Natural killer cell (primary cell): ENCODE data around the gene EAF1. TPM values are rescaled to one million over a fixed set of nuclear protein-coding genes. Genes with fewer than 3 reads are reported as not detected.

Source experiments
- ATAC-seq, 3 donors: fragments of 150-1000 bp in 2 of 3; fragments of 200-7000 bp in 1 of 3; cut with Tn5 transposase; 1 replicate in 1 of 3; 2 replicates in 2 of 3; pipeline ENCODE4 v1.10.0; 2021; ENCODE audit warnings: mild to moderate bottlenecking in 2 of 3, moderate library complexity in 2 of 3
- DNase-seq, 2 donors: peaks; one replicate each; pipeline versions ENCODE4 v3.0.0 to v3.0.0-alpha.2; 2013 to 2021; ENCODE audit warnings: mixed read lengths in 1 of 2
- H3K27ac ChIP-seq: one replicate; pipeline ENCODE4 v1.5.1; 2013; ENCODE audit warnings: mild to moderate bottlenecking, low read length
- H3K27me3 ChIP-seq: one replicate; pipeline ENCODE4 v1.6.1; 2013; ENCODE audit warnings: low read length; ENCODE audit not compliant: control insufficient read depth, insufficient read depth
- H3K36me3 ChIP-seq: one replicate; pipeline ENCODE4 v1.6.1; 2013; ENCODE audit warnings: low read length; ENCODE audit not compliant: control insufficient read depth, insufficient read depth
- H3K4me1 ChIP-seq: one replicate; pipeline ENCODE4 v1.6.1; 2013; ENCODE audit warnings: low read length; ENCODE audit not compliant: control insufficient read depth, insufficient read depth
- H3K4me3 ChIP-seq: one replicate; pipeline ENCODE4 v1.5.1; 2013; ENCODE audit warnings: low read length
- H3K9me3 ChIP-seq: one replicate; pipeline ENCODE4 v1.6.1; 2013; ENCODE audit warnings: low read length; ENCODE audit not compliant: control insufficient read depth, insufficient read depth
- H3K27ac Mint-ChIP-seq, 2 donors: one replicate each; pipeline ENCODE4 v1.8.0; 2022; ENCODE audit warnings: mild to moderate bottlenecking in 2 of 2, mixed read lengths in 2 of 2, moderate library complexity in 1 of 2
- H3K27me3 Mint-ChIP-seq, 2 donors: one replicate each; pipeline ENCODE4 v1.8.0; 2022; ENCODE audit warnings: low read depth in 2 of 2, mixed read lengths in 2 of 2
- H3K36me3 Mint-ChIP-seq: one replicate; pipeline ENCODE4 v1.8.0; 2022; ENCODE audit warnings: mixed read lengths
- H3K4me1 Mint-ChIP-seq, 2 donors: one replicate each; pipeline ENCODE4 v1.8.0; 2022; ENCODE audit warnings: mixed read lengths in 2 of 2
- H3K4me3 Mint-ChIP-seq: one replicate; pipeline ENCODE4 v1.8.0; 2022; ENCODE audit warnings: mild to moderate bottlenecking, moderate library complexity, mixed read lengths
- H3K9me3 Mint-ChIP-seq, 2 donors: one replicate each; pipeline ENCODE4 v1.8.0; 2022; ENCODE audit warnings: mixed read lengths in 2 of 2
- WGBS: methylation state at CpG from one replicate; pipeline ENCODE4 v1.1.7; 2013; ENCODE audit warnings: missing lambda C conversion rate; ENCODE audit not compliant: insufficient coverage; 5-methylcytosine and 5-hydroxymethylcytosine counted together
- intact Hi-C: fragments of 100-400 bp; cut with micrococcal nuclease; formaldehyde crosslinking; loops from one replicate; pipeline ENCODE4 v1.14.2; 2022
- total RNA-seq, 4 donors: library from RNA; stranded (reverse); fragments of 120-200 nt in 1 of 4; gene quantifications; one replicate each; pipeline versions ENCODE4 v1.2.3 to v1.2.4, GENCODE V29; 2013 to 2022
- TF ChIP-seq, protein P1 (sequence below): fragments of 200-600 bp; IDR thresholded peaks from one replicate; pipeline ENCODE4 v1.8.0; 2022; ENCODE audit warnings: antibody characterized with exemption

EAF1 gene
- 10 to 100 TPM; 39.7 to 45.8 (median 41.5) TPM for total RNA-seq
- 32.5 TPM for total RNA-seq (2013)

- Histone ChIP-seq H3K4me1 (peaks cover 23% of the 10 kb centered on the region), H3K27ac (peak within 1 kb of the TSS; percentile 80), H3K4me3 (peak within 1 kb of the TSS; percentile 97), H3K27me3 (no peaks in the 10 kb centered on the region), H3K9me3 (no peaks in the 10 kb centered on the region), H3K36me3 (peaks cover 39% of the 10 kb centered on the region)
- under 1% methylated on average over 52 of the region's 52 CpGs for WGBS
- TF ChIP-seq, protein P1, sequence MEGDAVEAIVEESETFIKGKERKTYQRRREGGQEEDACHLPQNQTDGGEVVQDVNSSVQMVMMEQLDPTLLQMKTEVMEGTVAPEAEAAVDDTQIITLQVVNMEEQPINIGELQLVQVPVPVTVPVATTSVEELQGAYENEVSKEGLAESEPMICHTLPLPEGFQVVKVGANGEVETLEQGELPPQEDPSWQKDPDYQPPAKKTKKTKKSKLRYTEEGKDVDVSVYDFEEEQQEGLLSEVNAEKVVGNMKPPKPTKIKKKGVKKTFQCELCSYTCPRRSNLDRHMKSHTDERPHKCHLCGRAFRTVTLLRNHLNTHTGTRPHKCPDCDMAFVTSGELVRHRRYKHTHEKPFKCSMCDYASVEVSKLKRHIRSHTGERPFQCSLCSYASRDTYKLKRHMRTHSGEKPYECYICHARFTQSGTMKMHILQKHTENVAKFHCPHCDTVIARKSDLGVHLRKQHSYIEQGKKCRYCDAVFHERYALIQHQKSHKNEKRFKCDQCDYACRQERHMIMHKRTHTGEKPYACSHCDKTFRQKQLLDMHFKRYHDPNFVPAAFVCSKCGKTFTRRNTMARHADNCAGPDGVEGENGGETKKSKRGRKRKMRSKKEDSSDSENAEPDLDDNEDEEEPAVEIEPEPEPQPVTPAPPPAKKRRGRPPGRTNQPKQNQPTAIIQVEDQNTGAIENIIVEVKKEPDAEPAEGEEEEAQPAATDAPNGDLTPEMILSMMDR = peak; percentile 29
- H3K9me3 Mint-ChIP-seq = no peaks in the 10 kb centered on the region
- no peaks in the 10 kb centered on the region for H3K36me3 Mint-ChIP-seq
- peak; percentile 76 to 89 (median 84) for ATAC-seq
- peaks cover 56 to 61% of the 10 kb centered on the region in 2 donors for H3K4me1 Mint-ChIP-seq
- H3K27ac Mint-ChIP-seq = peak within 1 kb of the TSS; percentile 96 to 97
- intact Hi-C loops = loop anchor here (1.0 kb wide), 2 partner anchors 49 to 130 kb away; no protein-coding TSS in a partner anchor
- no peaks in the 10 kb centered on the region for H3K27me3 Mint-ChIP-seq
- DNase-seq = peak; percentile 78 to 90
- peak within 1 kb of the TSS; percentile 98 for H3K4me3 Mint-ChIP-seq
These were observed at the start of gene EAF1, which contains the start of gene METTL6 for GRCh38 chr3:15427182-15427880. TSS of gene EAF1 (plus strand) at chr3:15427598. CDS start at chr3:15427780, 182 bp downstream. TSS of gene METTL6 (minus strand) at chr3:15427544. CDS start at chr3:15426511, 1,033 bp downstream.

DNA sequence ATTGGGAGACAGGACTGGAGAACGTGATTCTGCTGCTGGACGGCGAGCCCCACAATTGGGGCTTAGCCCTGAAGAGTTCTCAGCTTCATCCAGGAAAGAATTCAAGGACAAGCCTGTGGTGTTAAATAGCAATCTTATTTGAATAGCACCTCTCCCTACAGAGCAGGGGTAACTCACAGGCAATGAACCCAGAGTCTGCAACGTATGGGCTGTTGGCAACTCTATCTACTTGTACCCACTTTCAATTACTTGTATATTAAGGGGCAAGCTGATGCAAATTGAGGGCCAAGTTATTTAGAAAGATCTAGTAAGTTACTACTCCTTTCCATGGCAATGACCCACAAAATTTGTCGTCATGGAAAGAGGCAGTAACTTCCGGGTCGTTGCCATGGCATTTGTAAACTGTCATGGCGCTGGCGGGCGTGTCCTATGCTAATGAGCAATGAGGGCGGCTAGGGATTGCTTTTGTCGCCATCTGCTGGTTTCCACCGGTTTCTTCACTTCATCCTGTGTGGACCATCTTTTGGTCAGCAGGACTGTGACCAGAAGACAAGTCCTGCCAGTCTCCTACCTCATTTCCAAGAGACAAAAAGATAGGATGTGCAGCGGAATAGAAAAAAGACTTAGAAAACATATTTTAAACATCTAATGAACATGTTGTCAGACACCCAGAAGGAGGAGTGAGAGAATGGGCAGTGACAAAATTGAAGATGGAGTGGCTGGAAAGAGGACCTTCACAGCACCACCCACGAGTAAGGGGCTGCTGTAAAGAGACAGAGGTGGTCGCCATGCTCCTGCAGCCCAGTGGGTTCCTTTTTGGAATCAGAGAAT, 49.2 kb upstream of the EAF1 start:
- peak overlapping the region; percentile 42 for H3K4me3 Mint-ChIP-seq
- Histone ChIP-seq H3K36me3 (no peaks in the 10 kb centered on the region), H3K4me3 (no peak overlapping the region), H3K27me3 (no peaks in the 10 kb centered on the region), H3K9me3 (no peaks in the 10 kb centered on the region), H3K4me1 (peaks cover 5% of the 10 kb centered on the region), H3K27ac (peak overlapping the region; percentile 98)
- intact Hi-C loops = loop anchor here (1.0 kb wide), 5 partner anchors 46 to 176 kb away; partner anchors contain the start of genes EAF1, METTL6 and SH3BP5
- H3K27ac Mint-ChIP-seq = peak overlapping the region; percentile 95
- no peaks in the 10 kb centered on the region for H3K27me3 Mint-ChIP-seq
- H3K36me3 Mint-ChIP-seq = no peaks in the 10 kb centered on the region
- WGBS = 22% methylated on average over 15 of the region's 16 CpGs
- TF ChIP-seq, protein P1 = peak; percentile 91
- ATAC-seq (peak; percentile 96 to 98 (median 98)), DNase-seq (peak; percentile 93 to 98)
- H3K9me3 Mint-ChIP-seq = no peaks in the 10 kb centered on the region
- peaks cover 8 to 9% of the 10 kb centered on the region in 2 donors for H3K4me1 Mint-ChIP-seq

GRCh38 chr3:15380980-15381890, 46.2 kb upstream of the EAF1 start:
- 82% methylated on average over 4 of the region's 6 CpGs for WGBS
- Histone ChIP-seq H3K9me3 (peaks cover 2% of the 10 kb centered on the region), H3K27me3 (no peaks in the 10 kb centered on the region), H3K36me3 (no peaks in the 10 kb centered on the region), H3K4me3 (no peak overlapping the region), H3K4me1 (peaks cover 5% of the 10 kb centered on the region), H3K27ac (no peak overlapping the region)
- peaks cover 12 to 17% of the 10 kb centered on the region in 2 donors for H3K4me1 Mint-ChIP-seq
- no peak overlapping the region for H3K4me3 Mint-ChIP-seq
- DNase-seq (no peak), ATAC-seq (no peak)
- no peaks in the 10 kb centered on the region for H3K9me3 Mint-ChIP-seq
- TF ChIP-seq, protein P1 = no peak
- H3K27me3 Mint-ChIP-seq = no peaks in the 10 kb centered on the region
- intact Hi-C loops = no loop called here
- H3K36me3 Mint-ChIP-seq = no peaks in the 10 kb centered on the region
- H3K27ac Mint-ChIP-seq = no peak overlapping the region
